Neural progenitor cell (in vitro differentiated cells): ENCODE results near the gene IQSEC3. TPM values are rescaled to one million over a fixed set of nuclear protein-coding genes. Genes with fewer than 3 reads are reported as not detected.

Experiments
- DNase-seq: peaks from one replicate; pipeline ENCODE4 v3.0.0-alpha.2; 2016; ENCODE audit warnings: low spot score
- H2AFZ ChIP-seq: fragments of 200-600 bp; sonication (generic); replicated peaks from 2 replicates; pipeline ENCODE4 v1.6.1; 2016; ENCODE audit warnings: antibody characterized with exemption
- H3F3A ChIP-seq: fragments of 200-600 bp; sonication (generic); 2 replicates; pipeline ENCODE4 v1.6.1; 2016; ENCODE audit warnings: antibody characterized with exemption, low read depth
- H3K27ac ChIP-seq: fragments of 200-600 bp; sonication (generic); 2 replicates; pipeline ENCODE4 v1.5.1; 2016; ENCODE audit warnings: mild to moderate bottlenecking
- H3K27me3 ChIP-seq: fragments of 200-600 bp; sonication (generic); 2 replicates; pipeline ENCODE4 v1.6.1; 2016; ENCODE audit warnings: mild to moderate bottlenecking, moderate library complexity
- H3K36me3 ChIP-seq: fragments of 200-600 bp; sonication (generic); 2 replicates; pipeline ENCODE4 v1.5.1; 2016
- H3K4me1 ChIP-seq: fragments of 200-600 bp; sonication (generic); 2 replicates; pipeline ENCODE4 v1.6.1; 2016; ENCODE audit warnings: mixed run types
- H3K4me2 ChIP-seq: fragments of 200-600 bp; sonication (generic); 2 replicates; pipeline ENCODE4 v1.6.1; 2016
- H3K4me3 ChIP-seq: fragments of 200-600 bp; sonication (generic); 2 replicates; pipeline ENCODE4 v1.5.1; 2016
- H3K79me2 ChIP-seq: fragments of 200-600 bp; sonication (generic); 2 replicates; pipeline ENCODE4 v1.6.1; 2016; ENCODE audit warnings: low read depth
- H3K9ac ChIP-seq: fragments of 200-600 bp; sonication (generic); 2 replicates; pipeline ENCODE4 v1.6.1; 2016
- H3K9me3 ChIP-seq: fragments of 200-600 bp; sonication (generic); 2 replicates; pipeline ENCODE4 v1.5.1; 2016; ENCODE audit warnings: low read depth
- H4K20me1 ChIP-seq: fragments of 200-600 bp; sonication (generic); 2 replicates; pipeline ENCODE4 v1.6.1; 2016; ENCODE audit warnings: low read depth
- H3K27ac Mint-ChIP-seq: 3 replicates; pipeline ENCODE4 v1.8.0; 2021; ENCODE audit warnings: mixed read lengths
- H3K27me3 Mint-ChIP-seq: 2 replicates; pipeline ENCODE4 v1.8.0; 2022; ENCODE audit warnings: low read depth, mild to moderate bottlenecking, inconsistent platforms, moderate library complexity, mixed read lengths; ENCODE audit not compliant: insufficient read depth
- H3K36me3 Mint-ChIP-seq: 3 replicates; pipeline ENCODE4 v1.8.0; 2021; ENCODE audit warnings: mixed read lengths
- H3K4me1 Mint-ChIP-seq: 3 replicates; pipeline ENCODE4 v1.8.0; 2021; ENCODE audit warnings: mixed read lengths
- H3K4me3 Mint-ChIP-seq: 3 replicates; pipeline ENCODE4 v1.8.0; 2021; ENCODE audit warnings: mild to moderate bottlenecking, moderate library complexity, mixed read lengths
- H3K9me3 Mint-ChIP-seq: 3 replicates; pipeline ENCODE4 v1.8.0; 2020; ENCODE audit warnings: mixed read lengths
- CTCF ChIP-seq: fragments of 200-600 bp; sonication (generic); IDR thresholded peaks from 2 replicates; pipeline ENCODE4 v1.5.1; 2017; ENCODE audit warnings: antibody characterized with exemption, mild to moderate bottlenecking
- EZH2 ChIP-seq: fragments of 200-600 bp; sonication (generic); IDR thresholded peaks from 2 replicates; pipeline ENCODE4 v1.6.1; 2017; ENCODE audit warnings: antibody characterized with exemption, mild to moderate bottlenecking, moderate library complexity
- EZH2phosphoT487 ChIP-seq: fragments of 200-600 bp; sonication (generic); IDR thresholded peaks from 2 replicates; pipeline ENCODE4 v1.6.1; 2017; ENCODE audit warnings: antibody characterized with exemption
- total RNA-seq: library from RNA; depleted of rRNA; stranded (reverse); fragments of >200 nt; gene quantifications from 2 replicates; pipeline ENCODE4 v1.2.3, GENCODE V29; 2015; ENCODE audit warnings: low replicate concordance

IQSEC3 gene
- total RNA-seq, 1 donor from 2014 or later: 0.09 TPM

GRCh38 chr12:164207-164606 lies 97.6 kb downstream of the IQSEC3 start:
- Histone ChIP-seq H3K4me2 (peak overlapping the region; percentile 44), H3K27me3 (peaks cover 11% of the 10 kb centered on the region), H3K27ac (no peak overlapping the region), H2AFZ (no peak overlapping the region), H4K20me1 (no peaks in the 10 kb centered on the region), H3K4me3 (no peak overlapping the region), H3K9ac (no peak overlapping the region), H3K36me3 (no peaks in the 10 kb centered on the region), H3K4me1 (peaks cover 27% of the 10 kb centered on the region), H3K79me2 (no peaks in the 10 kb centered on the region), H3F3A (peaks cover 17% of the 10 kb centered on the region), H3K9me3 (no peaks in the 10 kb centered on the region)
- TF ChIP-seq EZH2 (no peak), CTCF (no peak), EZH2phosphoT487 (no peak)
- no peaks in the 10 kb centered on the region for H3K36me3 Mint-ChIP-seq
- peaks cover 15% of the 10 kb centered on the region for H3K27me3 Mint-ChIP-seq
- no peaks in the 10 kb centered on the region for H3K9me3 Mint-ChIP-seq
- peak overlapping the region; percentile 34 for H3K27ac Mint-ChIP-seq
- no peak overlapping the region for H3K4me3 Mint-ChIP-seq
- DNase-seq: peak; percentile 43
- H3K4me1 Mint-ChIP-seq: peaks cover 52% of the 10 kb centered on the region

GRCh38 chr12:165862-166368 lies 99.3 kb downstream of the IQSEC3 start:
- Histone ChIP-seq H3K4me1 (peaks cover 36% of the 10 kb centered on the region), H3K27me3 (peaks cover 11% of the 10 kb centered on the region), H3K9ac (no peak overlapping the region), H3K4me2 (no peak overlapping the region), H3F3A (peaks cover 27% of the 10 kb centered on the region), H4K20me1 (no peaks in the 10 kb centered on the region), H3K79me2 (no peaks in the 10 kb centered on the region), H2AFZ (no peak overlapping the region), H3K27ac (no peak overlapping the region), H3K9me3 (no peaks in the 10 kb centered on the region), H3K36me3 (no peaks in the 10 kb centered on the region), H3K4me3 (no peak overlapping the region)
- no peak for DNase-seq
- no peak for TF ChIP-seq EZH2phosphoT487
- no peak for TF ChIP-seq EZH2
- no peak for TF ChIP-seq CTCF
- Mint-ChIP-seq H3K36me3 (no peaks in the 10 kb centered on the region), H3K27me3 (peaks cover 12% of the 10 kb centered on the region), H3K9me3 (no peaks in the 10 kb centered on the region), H3K4me1 (peaks cover 59% of the 10 kb centered on the region), H3K4me3 (no peak overlapping the region), H3K27ac (no peak overlapping the region)

GRCh38 chr12:166425-167075 lies 100.0 kb downstream of the IQSEC3 start:
- Histone ChIP-seq H3K27me3 (peaks cover 11% of the 10 kb centered on the region), H3K36me3 (no peaks in the 10 kb centered on the region), H3F3A (peaks cover 28% of the 10 kb centered on the region), H2AFZ (no peak overlapping the region), H3K4me1 (peaks cover 42% of the 10 kb centered on the region), H3K4me2 (no peak overlapping the region), H3K9ac (no peak overlapping the region), H3K4me3 (no peak overlapping the region), H3K9me3 (no peaks in the 10 kb centered on the region), H3K79me2 (no peaks in the 10 kb centered on the region), H3K27ac (no peak overlapping the region), H4K20me1 (no peaks in the 10 kb centered on the region)
- DNase-seq: no peak
- H3K4me1 Mint-ChIP-seq: peaks cover 65% of the 10 kb centered on the region
- TF ChIP-seq CTCF: no peak
- no peak for TF ChIP-seq EZH2phosphoT487
- no peak for TF ChIP-seq EZH2
- no peaks in the 10 kb centered on the region for H3K9me3 Mint-ChIP-seq
- no peak overlapping the region for H3K4me3 Mint-ChIP-seq
- H3K27me3 Mint-ChIP-seq: peaks cover 17% of the 10 kb centered on the region
- H3K27ac Mint-ChIP-seq: no peak overlapping the region
- H3K36me3 Mint-ChIP-seq: no peaks in the 10 kb centered on the region
